Psoas muscle (tissue), 8 donors: Measurements from ENCODE around the gene DHRS3. TPM values are rescaled to one million over a fixed set of nuclear protein-coding genes. Genes with fewer than 3 reads are reported as not detected.

ENCODE experiments used
- ATAC-seq, 4 donors: fragments of 200-7000 bp; cut with Tn5 transposase; one replicate each; pipeline ENCODE4 v1.9.1; 2020; ENCODE audit warnings: moderate library complexity in 3 of 4, mild to moderate bottlenecking in 2 of 4
- DNase-seq, 2 donors: peaks; one replicate each; pipeline ENCODE4 v3.0.0-alpha.2; 2020
- H3K27ac ChIP-seq: fragments of 200-600 bp; one replicate; pipeline ENCODE4 v1.8.0; 2022
- H3K27me3 ChIP-seq, 3 donors: fragments of 200-600 bp in 1 of 3; one replicate each; pipeline versions ENCODE4 v1.6.1 to v1.8.0; 2013 to 2022; ENCODE audit warnings: low read length in 2 of 3, mild to moderate bottlenecking in 2 of 3, moderate library complexity in 1 of 3; ENCODE audit not compliant: insufficient read depth in 3 of 3
- H3K36me3 ChIP-seq, 2 donors: fragments of 200-600 bp in 1 of 2; one replicate each; pipeline versions ENCODE4 v1.6.1 to v1.8.0; 2013 to 2022; ENCODE audit warnings: low read depth in 1 of 2, mild to moderate bottlenecking in 1 of 2, moderate library complexity in 1 of 2; ENCODE audit not compliant: insufficient read depth in 1 of 2
- H3K4me1 ChIP-seq: fragments of 200-600 bp; one replicate; pipeline ENCODE4 v1.8.0; 2022
- H3K4me3 ChIP-seq: fragments of 200-600 bp; one replicate; pipeline ENCODE4 v1.8.0; 2022; ENCODE audit warnings: mild to moderate bottlenecking
- H3K9me3 ChIP-seq: fragments of 200-600 bp; one replicate; pipeline ENCODE4 v1.8.0; 2022
- CTCF ChIP-seq: fragments of 200-600 bp; IDR thresholded peaks from one replicate; pipeline ENCODE4 v1.8.0; 2022; ENCODE audit warnings: antibody characterized with exemption
- WGBS, 3 donors: extraction: QIAGEN DNeasy Blood & Tissue Kit; methylation state at CpG; one replicate each; pipeline versions ENCODE4 v1.1.6 to v1.1.7; 2013; 5-methylcytosine and 5-hydroxymethylcytosine counted together
- intact Hi-C, 2 donors: fragments of 100-400 bp; cut with DNase I; formaldehyde crosslinking; loops; one replicate each; pipeline versions ENCODE4 v1.11.0 to v1.14.2; 2022
- polyA plus RNA-seq, 3 donors: library from polyadenylated mRNA; stranded (reverse); fragments of 200-250 nt; gene quantifications; one replicate each; pipeline ENCODE4 v1.2.3, GENCODE V29; 2013
- total RNA-seq, 4 donors: library from RNA; stranded (reverse); fragmentation: NEBNext Ultra II Directional in 2 of 4; extraction: Animal tissue kit (Norgen Biotek cat#: 25700) in 2 of 4; gene quantifications; one replicate each; pipeline versions ENCODE4 v1.2.1 to v1.2.4, GENCODE V29; 2021 to 2023
- donor health status: healthy with polysubstance abuse.
- donor health status: DM: no; HTN: no; CAD: no; lungs with moderate emphysema.
- donor health status: Bipolar disorder and iron deficiency.
- donor health status: healthy.
- donor health status: DM: yes; HTN: yes; CAD: no.
- donor health status: DM: no; HTN: no; CAD: no.
- donor health status: DM: no; HTN: no; CAD: no.
- donor health status: DM: yes; HTN: yes; CAD: no.

Gene DHRS3
- total and polyA plus RNA-seq, 7 donors: 21.7 to 78.7 (median 41.2) TPM

- Histone ChIP-seq H3K36me3 (peaks cover 0 to 55% of the 10 kb centered on the region in 2 donors), H3K9me3 (no peaks in the 10 kb centered on the region), H3K27me3 (no peaks in the 10 kb centered on the region), H3K4me1 (peaks cover 21% of the 10 kb centered on the region), H3K27ac (peak overlapping the region; percentile 85), H3K4me3 (peak overlapping the region; percentile 6)
- ATAC-seq (peak; percentile 89 to 94 (median 92)), DNase-seq (peak; percentile 73 to 81)
- intact Hi-C loops: no loop called here
- no peak for TF ChIP-seq CTCF
- WGBS, 3 donors: 32 to 36% (median 34%) methylated on average over 20 of the region's 20 CpGs
Observed at GRCh38 chr1:12580054-12580887, 37.7 kb downstream of the DHRS3 start.

- H3K4me1 ChIP-seq: peaks cover 27% of the 10 kb centered on the region
Observed at GRCh38 chr1:12578860-12579422, 39.1 kb downstream of the DHRS3 start.

GRCh38 chr1:12577020-12577419 is 41.0 kb downstream of the DHRS3 start:
- Histone ChIP-seq H3K27me3 (no peaks in the 10 kb centered on the region), H3K27ac (no peak overlapping the region), H3K36me3 (peaks cover 0 to 86% of the 10 kb centered on the region in 2 donors), H3K4me3 (no peak overlapping the region), H3K9me3 (no peaks in the 10 kb centered on the region), H3K4me1 (peaks cover 35% of the 10 kb centered on the region)
- 90 to 92% (median 90%) methylated on average over 12 of the region's 12 CpGs for WGBS, 3 donors
- ATAC-seq (no peak), DNase-seq (no peak)
- intact Hi-C loops: no loop called here
- no peak for TF ChIP-seq CTCF

More at GRCh38 chr1:12578860-12579422, 39.1 kb downstream of the DHRS3 start:
- no peaks in the 10 kb centered on the region for H3K27me3 ChIP-seq
- 85 to 93% (median 86%) methylated on average over 19 of the region's 19 CpGs for WGBS, 3 donors
- DNase-seq: no peak
- ATAC-seq: no peak
- peak overlapping the region; percentile 85 for H3K27ac ChIP-seq
- no peak overlapping the region for H3K4me3 ChIP-seq
- intact Hi-C loops: no loop called here
- no peak for TF ChIP-seq CTCF
- H3K9me3 ChIP-seq: no peaks in the 10 kb centered on the region
- peaks cover 0 to 69% of the 10 kb centered on the region in 2 donors for H3K36me3 ChIP-seq

- 91% methylated on average over 5 of the region's 5 CpGs for WGBS, 3 donors
- intact Hi-C loops: no loop called here
- H3K27me3 ChIP-seq: no peaks in the 10 kb centered on the region
Observed at GRCh38 chr1:12574757-12575139, 43.3 kb downstream of the DHRS3 start.

More at GRCh38 chr1:12574757-12575139, 43.3 kb downstream of the DHRS3 start:
- Histone ChIP-seq H3K4me1 (peaks cover 20% of the 10 kb centered on the region), H3K4me3 (no peak overlapping the region), H3K36me3 (peaks cover 0 to 97% of the 10 kb centered on the region in 2 donors), H3K9me3 (no peaks in the 10 kb centered on the region), H3K27ac (peak overlapping the region; percentile 58)
- no peak for DNase-seq
- no peak for ATAC-seq
- TF ChIP-seq CTCF: no peak
